HUES6 (cell line): ENCODE measurements around the gene LHX3.
"Not testable (repeated sequence)": the region's sequence is repeated elsewhere in the genome, so short reads cannot be mapped to it uniquely, and the experiment has no call there.

ENCODE experiments used
- H3K27ac ChIP-seq: 2 replicates; pipeline ENCODE4 v1.7.0; 2013; ENCODE audit warnings: low read depth, mild to moderate bottlenecking, low read length, inconsistent platforms
- H3K27me3 ChIP-seq: 2 replicates; pipeline ENCODE4 v1.6.1; 2013; ENCODE audit warnings: low read length; ENCODE audit not compliant: control insufficient read depth, insufficient read depth
- H3K36me3 ChIP-seq: 2 replicates; pipeline ENCODE4 v1.6.1; 2013; ENCODE audit warnings: low read length; ENCODE audit not compliant: control insufficient read depth, insufficient read depth
- H3K4me1 ChIP-seq: 2 replicates; pipeline ENCODE4 v1.6.1; 2013; ENCODE audit warnings: low read length; ENCODE audit not compliant: control insufficient read depth, insufficient read depth
- H3K4me3 ChIP-seq: 2 replicates; pipeline ENCODE4 v1.5.1; 2013; ENCODE audit warnings: low read depth, low read length
- H3K9ac ChIP-seq: one replicate; pipeline ENCODE4 v1.6.1; 2013; ENCODE audit warnings: mild to moderate bottlenecking, low read length
- H3K9me3 ChIP-seq: 2 replicates; pipeline ENCODE4 v1.6.1; 2013; ENCODE audit warnings: low read depth, low read length; ENCODE audit not compliant: control insufficient read depth, insufficient read depth

The LHX3 gene

GRCh38 chr9:136239983-136240330, 35.0 kb upstream of the LHX3 start:
- Histone ChIP-seq H3K9me3 (no peaks in the 10 kb centered on the region), H3K27ac (no peak overlapping the region), H3K9ac (no peak overlapping the region), H3K27me3 (no peaks in the 10 kb centered on the region), H3K4me3 (no peak overlapping the region), H3K36me3 (peaks cover 17% of the 10 kb centered on the region; the same call in 1 of the 2 replicates), H3K4me1 (peaks cover 25% of the 10 kb centered on the region)

- H3K27ac ChIP-seq = no peak overlapping the region
- no peak overlapping the region for H3K4me3 ChIP-seq
- H3K9me3 ChIP-seq = no peaks in the 10 kb centered on the region
- peaks cover 20% of the 10 kb centered on the region for H3K4me1 ChIP-seq
- no peak overlapping the region for H3K9ac ChIP-seq
- peaks cover 20% of the 10 kb centered on the region; the same call in 1 of the 2 replicates for H3K36me3 ChIP-seq
- H3K27me3 ChIP-seq = no peaks in the 10 kb centered on the region
These were observed 34.4 kb upstream of the LHX3 start for GRCh38 chr9:136239135-136239982.

- Histone ChIP-seq H3K4me3 (no peak overlapping the region), H3K27me3 (no peaks in the 10 kb centered on the region), H3K36me3 (peaks cover 20% of the 10 kb centered on the region; the same call in 1 of the 2 replicates), H3K4me1 (peaks cover 10% of the 10 kb centered on the region), H3K9ac (no peak overlapping the region), H3K9me3 (no peaks in the 10 kb centered on the region), H3K27ac (no peak overlapping the region; the same call in 1 of the 2 replicates)
These were observed 33.4 kb upstream of the LHX3 start for GRCh38 chr9:136238342-136238732.

GRCh38 chr9:136237486-136238341, 32.8 kb upstream of the LHX3 start:
- Histone ChIP-seq H3K36me3 (peaks cover 20% of the 10 kb centered on the region; the same call in 1 of the 2 replicates), H3K4me3 (no peak overlapping the region), H3K9me3 (no peaks in the 10 kb centered on the region), H3K4me1 (peaks cover 3% of the 10 kb centered on the region), H3K27me3 (no peaks in the 10 kb centered on the region), H3K9ac (no peak overlapping the region), H3K27ac (no peak overlapping the region)

GRCh38 chr9:136236471-136237410, 31.8 kb upstream of the LHX3 start:
- not testable (repeated sequence) for H3K9ac ChIP-seq, H3K4me1 ChIP-seq, H3K9me3 ChIP-seq, H3K4me3 ChIP-seq, H3K27ac ChIP-seq, H3K27me3 ChIP-seq
- peaks cover 20% of the 10 kb centered on the region; the same call in 1 of the 2 replicates for H3K36me3 ChIP-seq

GRCh38 chr9:136235709-136236455, 31.0 kb upstream of the LHX3 start:
- no peak overlapping the region for H3K9ac ChIP-seq
- no peak overlapping the region for H3K27ac ChIP-seq
- H3K4me1 ChIP-seq = peaks cover 3% of the 10 kb centered on the region; the same call in 1 of the 2 replicates
- no peak overlapping the region for H3K4me3 ChIP-seq
- no peaks in the 10 kb centered on the region for H3K9me3 ChIP-seq
- no peaks in the 10 kb centered on the region for H3K27me3 ChIP-seq
- H3K36me3 ChIP-seq = peaks cover 25% of the 10 kb centered on the region; the same call in 1 of the 2 replicates

- no peak overlapping the region for H3K27ac ChIP-seq
- H3K9ac ChIP-seq = no peak overlapping the region
- no peaks in the 10 kb centered on the region for H3K27me3 ChIP-seq
- H3K4me3 ChIP-seq = no peak overlapping the region
- H3K9me3 ChIP-seq = no peaks in the 10 kb centered on the region
- peaks cover 25% of the 10 kb centered on the region; the same call in 1 of the 2 replicates for H3K36me3 ChIP-seq
- H3K4me1 ChIP-seq = peaks cover 3% of the 10 kb centered on the region; the same call in 1 of the 2 replicates
These were observed 30.2 kb upstream of the LHX3 start for GRCh38 chr9:136235171-136235570.

GRCh38 chr9:136234597-136234996, 29.7 kb upstream of the LHX3 start:
- H3K9ac ChIP-seq = no peak overlapping the region
- peaks cover 25% of the 10 kb centered on the region; the same call in 1 of the 2 replicates for H3K36me3 ChIP-seq
- no peak overlapping the region for H3K4me3 ChIP-seq
- H3K27me3 ChIP-seq = no peaks in the 10 kb centered on the region
- H3K9me3 ChIP-seq = no peaks in the 10 kb centered on the region
- peaks cover 3% of the 10 kb centered on the region; the same call in 1 of the 2 replicates for H3K4me1 ChIP-seq
- no peak overlapping the region for H3K27ac ChIP-seq

GRCh38 chr9:136233868-136234267, 28.9 kb upstream of the LHX3 start:
- Histone ChIP-seq H3K4me1 (peaks cover 3% of the 10 kb centered on the region; the same call in 1 of the 2 replicates), H3K27ac (no peak overlapping the region), H3K9me3 (no peaks in the 10 kb centered on the region), H3K36me3 (peaks cover 25% of the 10 kb centered on the region; the same call in 1 of the 2 replicates), H3K4me3 (no peak overlapping the region), H3K9ac (no peak overlapping the region), H3K27me3 (no peaks in the 10 kb centered on the region)

- H3K4me3 ChIP-seq = no peak overlapping the region
- H3K4me1 ChIP-seq = peaks cover 3% of the 10 kb centered on the region; the same call in 1 of the 2 replicates
- H3K27ac ChIP-seq = no peak overlapping the region
- no peaks in the 10 kb centered on the region for H3K9me3 ChIP-seq
- no peak overlapping the region for H3K9ac ChIP-seq
- no peaks in the 10 kb centered on the region for H3K27me3 ChIP-seq
- peaks cover 25% of the 10 kb centered on the region; the same call in 1 of the 2 replicates for H3K36me3 ChIP-seq
These were observed 28.5 kb upstream of the LHX3 start for GRCh38 chr9:136233411-136233810.
